Central memory CD4-positive, alpha-beta T cell (primary cell): Measurements from ENCODE around the gene CD72.
"Not testable (repeated sequence)": the region's sequence is repeated elsewhere in the genome, so short reads cannot be mapped to it uniquely, and the experiment has no call there.

Source experiments
- DNase-seq: peaks from one replicate; pipeline ENCODE4 v3.0.0; 2022

CD72 gene

GRCh38 chr9:35615981-35616680 lies 2.1 kb downstream of the CD72 start:
- DNase-seq, result no peak

GRCh38 chr9:35612843-35613242 lies 5.4 kb downstream of the CD72 start:
- no peak for DNase-seq

GRCh38 chr9:35612066-35612465 lies 6.1 kb downstream of the CD72 start:
- not testable (repeated sequence) for DNase-seq

- peak; percentile 31 for DNase-seq
These were observed 6.9 kb downstream of the CD72 start for GRCh38 chr9:35611230-35611797.

- no peak for DNase-seq
These were observed 8.4 kb downstream of the CD72 start for GRCh38 chr9:35609820-35610163.

GRCh38 chr9:35609001-35609819 lies 9.0 kb downstream of the CD72 start:
- no peak for DNase-seq

GRCh38 chr9:35608221-35608620 lies 10.0 kb downstream of the CD72 start:
- no peak for DNase-seq

- no peak for DNase-seq
These were observed 11.5 kb downstream of the CD72 start for GRCh38 chr9:35606726-35607125.

GRCh38 chr9:35606138-35606504 lies 12.1 kb downstream of the CD72 start:
- DNase-seq, result no peak

- DNase-seq, result peak; percentile 42
These were observed 12.7 kb downstream of the CD72 start for GRCh38 chr9:35605351-35606137.

- DNase-seq, result peak; percentile 78
These were observed 13.4 kb downstream of the CD72 start, which contains the start of gene TESK1 for GRCh38 chr9:35604578-35605350. Gene TESK1 (plus strand): TSS chr9:35605262. CDS start chr9:35605620, 358 bp downstream.

GRCh38 chr9:35603986-35604577 lies 14.1 kb downstream of the CD72 start:
- peak; percentile 100 for DNase-seq

- no peak for DNase-seq
These were observed 14.7 kb downstream of the CD72 start for GRCh38 chr9:35603506-35603985.

- DNase-seq, result no peak
These were observed 18.2 kb downstream of the CD72 start for GRCh38 chr9:35599763-35600604.

- DNase-seq, result no peak
These were observed 19.2 kb downstream of the CD72 start for GRCh38 chr9:35598866-35599590.

GRCh38 chr9:35596907-35597306 lies 21.3 kb downstream of the CD72 start:
- DNase-seq, result not testable (repeated sequence)

GRCh38 chr9:35594471-35594870 lies 23.7 kb downstream of the CD72 start:
- no peak for DNase-seq

- no peak for DNase-seq
These were observed 24.6 kb downstream of the CD72 start for GRCh38 chr9:35593581-35593980.

GRCh38 chr9:35588506-35588905 lies 29.7 kb downstream of the CD72 start:
- not testable (repeated sequence) for DNase-seq

GRCh38 chr9:35584681-35585080 lies 33.5 kb downstream of the CD72 start:
- not testable (repeated sequence) for DNase-seq
